GM10266 (cell line): ENCODE measurements around the gene DNASE1L1.

ENCODE experiments used
- DNase-seq: peaks from one replicate; pipeline ENCODE4 v3.0.0; 2012; ENCODE audit errors: extremely low spot score
- TF ChIP-seq, protein P1 (sequence below): IDR thresholded peaks from 2 replicates; pipeline ENCODE4 v1.5.1; 2012; ENCODE audit warnings: mild to moderate bottlenecking, low read depth; ENCODE audit not compliant: control insufficient read depth, insufficient read depth; ENCODE audit errors: missing control alignments

DNASE1L1 gene

DNA sequence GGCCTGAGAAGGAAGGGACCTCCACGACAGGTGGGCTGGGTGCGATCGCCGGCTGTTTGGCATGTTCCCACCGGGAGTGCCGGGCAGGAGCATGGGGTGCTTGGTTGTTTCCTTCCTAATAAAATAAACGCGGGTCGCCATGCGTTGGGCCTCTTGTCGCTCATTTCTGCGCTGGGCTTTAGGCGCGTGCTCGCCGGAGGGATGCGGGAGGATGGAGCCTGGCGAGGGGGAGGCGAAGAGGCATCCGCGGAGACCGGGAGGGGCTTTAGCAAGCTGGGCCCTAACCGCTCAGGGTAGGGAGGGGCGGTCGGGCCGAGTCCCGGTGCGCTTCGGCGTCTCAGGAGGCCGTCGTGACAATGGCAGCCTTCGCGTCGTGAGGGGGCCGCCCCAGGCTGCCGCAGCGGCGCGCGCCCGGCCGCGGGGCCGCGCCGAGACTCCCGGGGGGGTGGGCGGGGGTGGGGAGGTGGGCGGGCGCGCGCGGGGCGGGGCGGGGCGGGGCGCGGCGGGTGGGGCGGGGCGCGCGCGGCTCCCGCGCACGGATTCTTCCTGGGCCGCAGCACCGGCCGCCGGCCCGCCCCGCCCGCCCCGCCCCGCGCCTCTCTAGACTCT, 27.4 kb upstream of the DNASE1L1 start:
- TF ChIP-seq, protein P1, sequence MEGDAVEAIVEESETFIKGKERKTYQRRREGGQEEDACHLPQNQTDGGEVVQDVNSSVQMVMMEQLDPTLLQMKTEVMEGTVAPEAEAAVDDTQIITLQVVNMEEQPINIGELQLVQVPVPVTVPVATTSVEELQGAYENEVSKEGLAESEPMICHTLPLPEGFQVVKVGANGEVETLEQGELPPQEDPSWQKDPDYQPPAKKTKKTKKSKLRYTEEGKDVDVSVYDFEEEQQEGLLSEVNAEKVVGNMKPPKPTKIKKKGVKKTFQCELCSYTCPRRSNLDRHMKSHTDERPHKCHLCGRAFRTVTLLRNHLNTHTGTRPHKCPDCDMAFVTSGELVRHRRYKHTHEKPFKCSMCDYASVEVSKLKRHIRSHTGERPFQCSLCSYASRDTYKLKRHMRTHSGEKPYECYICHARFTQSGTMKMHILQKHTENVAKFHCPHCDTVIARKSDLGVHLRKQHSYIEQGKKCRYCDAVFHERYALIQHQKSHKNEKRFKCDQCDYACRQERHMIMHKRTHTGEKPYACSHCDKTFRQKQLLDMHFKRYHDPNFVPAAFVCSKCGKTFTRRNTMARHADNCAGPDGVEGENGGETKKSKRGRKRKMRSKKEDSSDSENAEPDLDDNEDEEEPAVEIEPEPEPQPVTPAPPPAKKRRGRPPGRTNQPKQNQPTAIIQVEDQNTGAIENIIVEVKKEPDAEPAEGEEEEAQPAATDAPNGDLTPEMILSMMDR, result no peak
- peak; percentile 88 for DNase-seq

DNA sequence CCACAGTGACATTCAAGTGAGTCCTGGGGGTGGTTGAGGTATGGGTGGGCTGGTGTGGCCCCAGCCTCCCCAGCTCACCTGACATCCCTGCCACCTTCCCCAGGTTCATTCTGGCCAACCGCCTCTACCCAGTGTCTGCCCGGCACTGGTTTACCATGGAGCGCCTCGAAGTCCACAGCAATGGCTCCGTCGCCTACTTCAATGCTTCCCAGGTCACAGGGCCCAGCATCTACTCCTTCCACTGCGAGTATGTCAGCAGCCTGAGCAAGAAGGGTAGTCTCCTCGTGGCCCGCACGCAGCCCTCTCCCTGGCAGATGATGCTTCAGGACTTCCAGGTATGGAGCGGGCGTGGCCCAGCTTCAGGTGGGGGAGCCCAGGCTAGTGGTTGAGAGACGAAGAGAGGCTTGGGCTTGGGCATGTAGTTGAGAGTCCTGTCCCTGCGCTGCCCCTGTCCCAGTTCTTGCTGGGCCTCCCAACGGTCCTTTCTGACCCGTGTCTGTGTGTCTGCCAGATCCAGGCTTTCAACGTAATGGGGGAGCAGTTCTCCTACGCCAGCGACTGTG, 26.2 kb upstream of the DNASE1L1 start:
- TF ChIP-seq, protein P1, result no peak
- no peak for DNase-seq

DNA sequence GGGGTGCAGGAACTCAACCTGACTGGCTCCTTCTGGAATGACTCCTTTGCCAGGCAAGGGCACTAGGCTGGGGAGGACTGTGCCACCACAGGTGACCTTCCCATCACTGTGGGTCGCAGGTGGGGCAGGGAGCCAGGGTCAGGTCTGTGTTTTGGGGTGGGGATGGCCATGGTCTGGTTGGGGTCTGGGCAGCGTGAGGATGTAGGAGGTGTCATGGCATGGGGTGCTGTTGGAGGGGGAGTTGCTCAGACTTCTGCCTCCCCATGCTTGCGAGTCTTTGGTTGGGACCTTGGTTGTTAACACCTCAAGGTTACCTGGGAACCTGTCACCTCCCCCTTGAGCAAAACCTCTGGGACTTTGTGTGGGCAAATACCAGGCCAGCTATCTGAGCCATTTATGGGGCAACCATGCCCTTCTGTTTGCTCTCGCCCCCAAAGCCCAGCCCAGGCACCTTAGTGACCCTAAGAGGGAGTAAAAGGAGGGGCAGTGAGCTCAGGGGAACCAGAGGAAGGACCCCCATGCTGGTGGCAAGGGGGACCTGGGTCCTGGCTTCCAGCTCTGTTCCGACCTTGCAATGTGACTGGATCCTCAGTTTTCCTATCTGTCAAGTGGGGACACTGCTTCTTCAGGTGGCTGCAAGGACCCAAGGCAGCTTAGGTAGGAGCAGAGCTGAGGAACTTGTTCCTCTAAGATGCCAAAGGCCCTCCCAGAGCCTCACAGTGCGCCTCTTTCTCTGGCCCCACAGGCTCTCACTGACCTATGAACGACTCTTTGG, 25.5 kb upstream of the DNASE1L1 start:
- TF ChIP-seq, protein P1, result no peak
- no peak for DNase-seq

DNA sequence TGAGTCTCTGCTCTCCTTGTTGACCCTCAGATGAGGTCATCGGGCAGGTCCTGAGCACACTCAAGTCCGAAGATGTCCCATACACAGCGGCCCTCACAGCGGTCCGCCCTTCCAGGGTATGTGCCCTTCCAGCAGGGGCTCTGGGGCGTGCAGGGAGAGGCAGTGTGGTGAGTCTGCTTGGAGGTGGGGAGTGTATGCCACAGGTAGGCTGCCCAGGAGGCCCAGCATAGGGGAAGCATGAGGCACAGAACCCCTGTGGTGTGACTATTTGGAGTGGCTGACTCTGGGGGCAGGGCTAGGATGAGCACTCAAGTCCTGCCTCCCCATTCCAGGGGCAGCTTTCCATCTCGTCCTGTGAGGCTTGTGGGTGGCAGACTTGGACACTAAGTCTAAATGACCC, 24.6 kb upstream of the DNASE1L1 start:
- DNase-seq, result no peak
- TF ChIP-seq, protein P1, result no peak

DNA sequence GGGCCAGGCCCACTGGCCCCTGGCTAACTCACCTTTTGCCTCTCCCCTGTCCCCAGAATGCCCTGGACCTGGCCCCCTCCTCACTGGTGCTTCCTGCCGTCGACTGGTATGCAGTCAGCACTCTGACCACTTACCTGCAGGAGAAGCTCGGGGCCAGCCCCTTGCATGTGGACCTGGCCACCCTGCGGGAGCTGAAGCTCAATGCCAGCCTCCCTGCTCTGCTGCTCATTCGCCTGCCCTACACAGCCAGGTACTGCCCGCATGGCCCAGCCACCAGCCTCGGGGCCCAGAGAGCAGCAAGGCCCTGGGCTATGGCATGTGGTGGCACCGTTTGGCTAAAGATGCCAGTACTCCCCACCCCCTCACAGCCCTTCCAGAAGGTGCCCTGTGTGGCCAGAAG, 23.2 kb upstream of the DNASE1L1 start:
- no peak for DNase-seq
- TF ChIP-seq, protein P1, result no peak

DNA sequence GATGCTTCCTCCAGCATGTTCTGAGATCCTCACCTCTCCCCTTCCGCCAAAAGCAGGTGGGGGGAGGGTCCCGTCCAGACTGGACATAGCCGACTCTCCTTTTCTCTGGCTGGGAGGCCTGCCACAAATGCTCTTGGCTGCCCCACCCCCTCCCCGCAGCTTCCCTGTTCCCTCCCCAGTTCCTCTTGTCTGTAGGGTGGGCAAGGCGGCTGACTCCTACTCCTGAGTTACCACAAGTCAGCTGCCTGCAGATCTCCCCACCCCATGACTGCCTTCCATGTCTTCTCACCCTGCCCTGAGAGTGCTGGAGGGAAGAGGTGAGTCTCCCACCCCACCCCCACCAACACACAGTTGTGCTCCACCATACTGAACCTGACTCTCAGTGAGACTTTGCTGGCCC, 22.3 kb upstream of the DNASE1L1 start:
- TF ChIP-seq, protein P1, result no peak
- no peak for DNase-seq

DNA sequence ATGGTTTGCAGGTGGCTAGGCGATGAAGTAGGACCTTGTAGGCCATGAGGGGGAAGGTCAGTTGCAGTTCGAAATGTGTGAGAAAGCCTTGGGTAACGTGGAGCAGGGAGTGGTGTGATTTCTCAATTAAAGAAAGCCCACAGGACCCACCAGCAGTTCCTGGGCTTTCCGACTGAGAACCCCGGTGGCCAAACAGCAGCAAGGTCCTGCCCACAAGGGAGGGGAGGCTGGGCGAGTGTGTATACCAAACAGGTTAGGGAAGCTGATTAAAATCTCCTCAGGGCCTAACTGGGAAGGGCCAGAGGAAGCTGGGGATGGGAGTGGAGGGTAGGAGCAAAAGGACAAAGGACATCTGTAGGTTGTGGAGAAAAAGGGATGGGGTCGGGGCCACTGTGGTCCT, 21.9 kb upstream of the DNASE1L1 start:
- TF ChIP-seq, protein P1, result no peak
- DNase-seq, result no peak
